Activated CD8-positive, alpha-beta T cell treated with anti-CD3 and anti-CD28 coated beads for 36 hours (primary cell): Measurements from ENCODE around the gene EYS. TPM values are rescaled to one million over a fixed set of nuclear protein-coding genes. Genes with fewer than 3 reads are reported as not detected.

Source experiments
- ATAC-seq: fragments of 200-7000 bp; cut with Tn5 transposase; one replicate; pipeline ENCODE4 v1.10.0; 2021; ENCODE audit warnings: mild to moderate bottlenecking, moderate library complexity
- CTCF ChIA-PET: fragments of 350-600 bp; sonication (Branson Sonifier 250); formaldehyde crosslinking; loops from one replicate; lab custom pipeline; 2021; ENCODE audit warnings: antibody characterized with exemption; lab: Charles Lee
- POLR2A ChIA-PET: fragments of 350-600 bp; sonication (Branson Sonifier 250); formaldehyde crosslinking; loops from one replicate; lab custom pipeline; 2021; ENCODE audit warnings: antibody characterized with exemption; lab: Charles Lee
- DNase-seq: peaks from one replicate; pipeline ENCODE4 v3.0.0-alpha.2; 2020
- H3K27ac Mint-ChIP-seq: one replicate; pipeline ENCODE4 v1.8.0; 2021; ENCODE audit warnings: mild to moderate bottlenecking, mixed read lengths
- H3K27me3 Mint-ChIP-seq: one replicate; pipeline ENCODE4 v1.8.0; 2021; ENCODE audit warnings: mixed read lengths
- H3K36me3 Mint-ChIP-seq: one replicate; pipeline ENCODE4 v1.8.0; 2021; ENCODE audit warnings: low read depth, mixed read lengths
- H3K4me1 Mint-ChIP-seq: one replicate; pipeline ENCODE4 v1.8.0; 2021; ENCODE audit warnings: low read depth, mixed read lengths
- H3K4me3 Mint-ChIP-seq: one replicate; pipeline ENCODE4 v1.8.0; 2021; ENCODE audit warnings: mild to moderate bottlenecking, moderate library complexity, mixed read lengths
- H3K9me3 Mint-ChIP-seq: one replicate; pipeline ENCODE4 v1.8.0; 2021; ENCODE audit warnings: mixed read lengths
- intact Hi-C: fragments of 100-400 bp; cut with micrococcal nuclease; formaldehyde crosslinking; loops from one replicate; pipeline ENCODE4 v1.10.0; 2022
- total RNA-seq, 2 experiments: library from RNA; stranded (reverse); gene quantifications; one replicate each; pipeline ENCODE4 v1.2.3, GENCODE V29; 2021
- TF ChIP-seq, protein P1 (sequence below): fragments of 200-600 bp; IDR thresholded peaks from one replicate; pipeline ENCODE4 v1.8.0; 2022; ENCODE audit warnings: antibody characterized with exemption, mild to moderate bottlenecking

EYS gene
- total RNA-seq, 2 experiments from 2014 or later, result not detected

DNA sequence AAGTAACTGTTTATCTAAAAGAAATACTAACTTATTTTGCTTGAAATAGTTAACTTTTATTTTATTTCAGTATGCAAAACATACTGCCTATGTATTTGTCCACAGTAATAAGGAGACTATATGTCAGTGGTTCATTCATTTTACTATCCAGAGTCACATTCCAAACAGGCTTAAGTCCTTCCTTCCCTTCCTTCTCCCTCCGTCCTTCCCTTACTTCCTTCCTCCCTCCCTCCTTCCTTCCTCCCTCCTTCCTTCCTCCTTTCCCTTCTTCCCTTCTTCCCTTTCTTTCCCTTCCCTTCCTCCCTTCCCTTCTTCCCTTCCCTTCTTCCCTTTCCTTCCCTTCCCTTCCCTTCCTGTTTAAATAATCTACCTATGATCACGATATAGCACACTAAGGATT is 899.2 kb downstream of the EYS start:
- ChIA-PET CTCF (no interaction called here), POLR2A (no interaction called here)
- H3K4me1 Mint-ChIP-seq, result no peaks in the 10 kb centered on the region
- DNase-seq (no peak), ATAC-seq (no peak)
- H3K9me3 Mint-ChIP-seq, result peaks cover 1% of the 10 kb centered on the region
- H3K4me3 Mint-ChIP-seq, result no peak overlapping the region
- TF ChIP-seq, protein P1, sequence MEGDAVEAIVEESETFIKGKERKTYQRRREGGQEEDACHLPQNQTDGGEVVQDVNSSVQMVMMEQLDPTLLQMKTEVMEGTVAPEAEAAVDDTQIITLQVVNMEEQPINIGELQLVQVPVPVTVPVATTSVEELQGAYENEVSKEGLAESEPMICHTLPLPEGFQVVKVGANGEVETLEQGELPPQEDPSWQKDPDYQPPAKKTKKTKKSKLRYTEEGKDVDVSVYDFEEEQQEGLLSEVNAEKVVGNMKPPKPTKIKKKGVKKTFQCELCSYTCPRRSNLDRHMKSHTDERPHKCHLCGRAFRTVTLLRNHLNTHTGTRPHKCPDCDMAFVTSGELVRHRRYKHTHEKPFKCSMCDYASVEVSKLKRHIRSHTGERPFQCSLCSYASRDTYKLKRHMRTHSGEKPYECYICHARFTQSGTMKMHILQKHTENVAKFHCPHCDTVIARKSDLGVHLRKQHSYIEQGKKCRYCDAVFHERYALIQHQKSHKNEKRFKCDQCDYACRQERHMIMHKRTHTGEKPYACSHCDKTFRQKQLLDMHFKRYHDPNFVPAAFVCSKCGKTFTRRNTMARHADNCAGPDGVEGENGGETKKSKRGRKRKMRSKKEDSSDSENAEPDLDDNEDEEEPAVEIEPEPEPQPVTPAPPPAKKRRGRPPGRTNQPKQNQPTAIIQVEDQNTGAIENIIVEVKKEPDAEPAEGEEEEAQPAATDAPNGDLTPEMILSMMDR, result no peak
- no peak overlapping the region for H3K27ac Mint-ChIP-seq
- H3K27me3 Mint-ChIP-seq, result no peaks in the 10 kb centered on the region
- intact Hi-C loops, result no loop called here
- no peaks in the 10 kb centered on the region for H3K36me3 Mint-ChIP-seq

DNA sequence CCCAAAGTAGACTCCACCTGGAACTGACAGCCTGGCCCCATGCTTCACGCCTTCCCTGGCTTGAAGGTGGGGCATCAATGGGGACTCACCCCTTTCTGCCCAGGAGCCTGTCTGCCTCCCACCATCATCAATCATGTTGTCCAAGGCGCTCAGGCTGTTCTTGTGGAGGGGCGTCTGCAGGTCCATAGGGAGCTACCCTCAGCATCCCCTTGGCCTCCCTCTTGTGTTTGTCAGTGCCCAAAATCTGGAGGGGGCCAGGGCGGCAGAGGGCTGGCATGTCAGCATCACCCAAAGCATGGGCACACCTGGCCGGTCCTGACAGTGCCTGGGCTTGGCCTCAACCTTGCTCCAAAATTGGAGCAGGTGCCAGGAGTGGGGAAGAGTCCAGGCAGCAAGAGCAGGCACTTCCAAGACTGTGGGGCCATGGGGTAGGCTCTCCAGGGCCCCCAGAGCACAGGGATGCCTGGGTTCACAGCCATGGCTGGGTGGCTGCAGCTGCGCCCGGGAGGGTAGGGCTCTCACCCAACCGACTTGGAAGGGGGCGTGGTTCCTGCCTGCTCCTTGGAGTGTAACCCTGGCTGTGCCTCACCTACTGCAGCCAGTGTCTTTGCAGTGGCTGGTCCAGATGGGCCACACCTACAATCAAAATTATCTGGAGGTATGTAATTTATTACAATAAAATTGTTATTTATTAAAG is 903.4 kb downstream of the EYS start:
- no peak for ATAC-seq
- no peaks in the 10 kb centered on the region for H3K27me3 Mint-ChIP-seq
- intact Hi-C loops, result no loop called here

GRCh38 chr6:64792534-64792933 is 914.5 kb downstream of the EYS start:
- Mint-ChIP-seq H3K4me3 (no peak overlapping the region), H3K9me3 (peaks cover 4% of the 10 kb centered on the region), H3K27me3 (no peaks in the 10 kb centered on the region), H3K27ac (no peak overlapping the region), H3K4me1 (no peaks in the 10 kb centered on the region), H3K36me3 (no peaks in the 10 kb centered on the region)
- TF ChIP-seq, protein P1, result no peak
- ChIA-PET POLR2A (no interaction called here), CTCF (no interaction called here)
- no peak for DNase-seq
- no peak for ATAC-seq
- intact Hi-C loops, result no loop called here

More for the DNA sequence above, 903.4 kb downstream of the EYS start:
- DNase-seq, result no peak
- H3K4me1 Mint-ChIP-seq, result no peaks in the 10 kb centered on the region
- H3K9me3 Mint-ChIP-seq, result no peaks in the 10 kb centered on the region
- ChIA-PET CTCF (no interaction called here), POLR2A (no interaction called here)
- no peaks in the 10 kb centered on the region for H3K36me3 Mint-ChIP-seq
- no peak overlapping the region for H3K27ac Mint-ChIP-seq
- no peak overlapping the region for H3K4me3 Mint-ChIP-seq
- TF ChIP-seq, protein P1, result no peak

DNA sequence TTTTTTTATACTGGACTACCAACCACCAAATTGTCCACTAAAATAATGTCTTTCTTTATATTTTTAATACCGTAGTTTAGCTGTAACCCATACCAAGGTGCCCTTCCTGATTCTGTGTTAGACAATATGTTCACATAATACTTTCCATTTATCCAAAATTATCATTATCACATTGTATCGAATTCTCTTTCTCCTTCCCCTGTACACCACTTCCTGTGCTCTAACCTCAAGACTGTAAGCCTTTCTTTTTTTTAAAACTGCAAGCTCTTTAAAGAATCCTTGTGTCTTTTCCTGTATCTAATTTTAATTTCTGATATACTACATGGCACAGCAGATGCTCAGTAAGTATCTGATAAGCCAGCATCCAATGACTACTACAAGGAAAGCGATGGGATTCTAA is 917.5 kb downstream of the EYS start:
- Mint-ChIP-seq H3K27ac (no peak overlapping the region), H3K9me3 (peaks cover 4% of the 10 kb centered on the region), H3K27me3 (no peaks in the 10 kb centered on the region), H3K36me3 (no peaks in the 10 kb centered on the region), H3K4me1 (no peaks in the 10 kb centered on the region), H3K4me3 (no peak overlapping the region)
- ChIA-PET POLR2A (no interaction called here), CTCF (no interaction called here)
- intact Hi-C loops, result no loop called here
- ATAC-seq, result no peak
- no peak for DNase-seq
- TF ChIP-seq, protein P1, result no peak

GRCh38 chr6:64786736-64787135 is 920.3 kb downstream of the EYS start:
- Mint-ChIP-seq H3K27me3 (no peaks in the 10 kb centered on the region), H3K36me3 (no peaks in the 10 kb centered on the region)
- POLR2A ChIA-PET, result no interaction called here

More at GRCh38 chr6:64786736-64787135, 920.3 kb downstream of the EYS start:
- intact Hi-C loops, result no loop called here
- Mint-ChIP-seq H3K4me1 (no peaks in the 10 kb centered on the region), H3K4me3 (no peak overlapping the region), H3K27ac (no peak overlapping the region), H3K9me3 (no peaks in the 10 kb centered on the region)
- CTCF ChIA-PET, result no interaction called here
- TF ChIP-seq, protein P1, result no peak
- DNase-seq (no peak), ATAC-seq (no peak)
